Neutrophil (primary cell): ENCODE measurements around the gene BRD7.

Source experiments
- H3K27ac ChIP-seq: fragments of 200-600 bp; sonication (generic); 2 replicates; pipeline ENCODE4 v1.5.1; 2016; ENCODE audit warnings: mild to moderate bottlenecking, moderate library complexity
- H3K27me3 ChIP-seq: fragments of 200-600 bp; sonication (generic); 2 replicates; pipeline ENCODE4 v1.6.0; 2016; ENCODE audit warnings: mild to moderate bottlenecking
- H3K36me3 ChIP-seq: fragments of 200-600 bp; sonication (generic); 2 replicates; pipeline ENCODE4 v1.5.1; 2017
- H3K4me1 ChIP-seq, 2 experiments: fragments of 200-600 bp in 1 of 2; sonication (generic) in 1 of 2; 1 replicate in 1 of 2; 2 replicates in 1 of 2; pipeline versions ENCODE4 v1.5.1 to v1.6.1; 2013 to 2016; ENCODE audit warnings: low read depth in 1 of 2, low read length in 1 of 2, mild to moderate bottlenecking in 1 of 2, moderate library complexity in 1 of 2; ENCODE audit not compliant: control insufficient read depth in 1 of 2, insufficient read depth in 1 of 2
- H3K4me3 ChIP-seq, 2 experiments: fragments of 200-600 bp in 1 of 2; sonication (generic) in 1 of 2; 1 replicate in 1 of 2; 2 replicates in 1 of 2; pipeline ENCODE4 v1.5.1; 2013 to 2016; ENCODE audit warnings: low read depth in 1 of 2, low read length in 1 of 2, mild to moderate bottlenecking in 1 of 2, moderate library complexity in 1 of 2
- H3K9me3 ChIP-seq: fragments of 200-600 bp; sonication (generic); 2 replicates; pipeline ENCODE4 v1.5.1; 2016
- TF ChIP-seq, protein P1 (sequence below): fragments of 200-600 bp; sonication (generic); IDR thresholded peaks from 2 replicates; pipeline ENCODE4 v1.5.1; 2016; ENCODE audit warnings: antibody characterized with exemption

The BRD7 gene

GRCh38 chr16:50290856-50291255 lies 77.9 kb downstream of the BRD7 start:
- Histone ChIP-seq H3K27me3 (no peaks in the 10 kb centered on the region), H3K27ac (no peak overlapping the region), H3K9me3 (no peaks in the 10 kb centered on the region), H3K4me3 (no peak overlapping the region), H3K36me3 (peaks cover 90% of the 10 kb centered on the region), H3K4me1 (peaks cover 0 to under 1% of the 10 kb centered on the region in 2 experiments)
- TF ChIP-seq, protein P1, sequence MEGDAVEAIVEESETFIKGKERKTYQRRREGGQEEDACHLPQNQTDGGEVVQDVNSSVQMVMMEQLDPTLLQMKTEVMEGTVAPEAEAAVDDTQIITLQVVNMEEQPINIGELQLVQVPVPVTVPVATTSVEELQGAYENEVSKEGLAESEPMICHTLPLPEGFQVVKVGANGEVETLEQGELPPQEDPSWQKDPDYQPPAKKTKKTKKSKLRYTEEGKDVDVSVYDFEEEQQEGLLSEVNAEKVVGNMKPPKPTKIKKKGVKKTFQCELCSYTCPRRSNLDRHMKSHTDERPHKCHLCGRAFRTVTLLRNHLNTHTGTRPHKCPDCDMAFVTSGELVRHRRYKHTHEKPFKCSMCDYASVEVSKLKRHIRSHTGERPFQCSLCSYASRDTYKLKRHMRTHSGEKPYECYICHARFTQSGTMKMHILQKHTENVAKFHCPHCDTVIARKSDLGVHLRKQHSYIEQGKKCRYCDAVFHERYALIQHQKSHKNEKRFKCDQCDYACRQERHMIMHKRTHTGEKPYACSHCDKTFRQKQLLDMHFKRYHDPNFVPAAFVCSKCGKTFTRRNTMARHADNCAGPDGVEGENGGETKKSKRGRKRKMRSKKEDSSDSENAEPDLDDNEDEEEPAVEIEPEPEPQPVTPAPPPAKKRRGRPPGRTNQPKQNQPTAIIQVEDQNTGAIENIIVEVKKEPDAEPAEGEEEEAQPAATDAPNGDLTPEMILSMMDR: no peak

DNA sequence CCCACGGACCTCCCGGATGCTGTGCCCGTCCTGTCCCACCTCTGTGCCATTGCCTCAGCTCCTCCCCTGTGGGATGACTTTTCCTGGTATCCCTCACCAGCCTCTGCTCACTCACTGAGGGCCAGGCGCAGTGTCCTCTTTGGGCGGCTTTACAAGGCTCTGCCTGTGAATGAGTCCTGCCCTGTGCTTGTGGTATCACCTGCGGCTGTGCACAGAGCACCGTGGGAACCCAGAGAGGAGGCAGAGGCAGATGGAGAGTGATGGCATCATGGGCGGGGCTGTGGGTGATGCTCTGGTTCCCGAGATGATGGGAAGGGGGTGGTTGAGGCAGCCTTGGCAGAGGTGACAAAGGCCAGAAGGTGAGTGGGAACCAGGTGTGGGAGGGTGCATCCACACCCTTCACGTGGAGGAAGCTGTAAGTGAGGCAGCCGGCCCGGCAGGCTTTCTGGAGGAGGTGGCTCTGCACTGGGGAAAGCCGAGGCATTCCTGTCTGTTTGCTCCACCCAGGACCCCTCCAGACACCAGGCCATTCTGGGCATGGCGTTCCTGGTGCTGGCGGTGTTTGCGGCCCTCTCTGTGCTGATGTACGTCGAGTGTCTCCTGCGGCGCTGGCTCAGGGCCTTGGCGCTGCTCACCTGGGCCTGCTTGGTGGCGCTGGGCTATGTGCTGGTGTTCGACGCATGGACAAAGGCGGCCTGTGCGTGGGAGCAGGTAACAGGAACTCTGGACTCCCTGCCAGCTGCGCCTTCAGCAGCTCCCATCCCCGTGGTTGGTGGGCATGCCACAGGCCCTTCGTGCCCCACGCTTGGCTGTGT lies 78.6 kb downstream of the BRD7 start:
- Histone ChIP-seq H3K27me3 (no peaks in the 10 kb centered on the region), H3K4me1 (peaks cover 2 to 8% of the 10 kb centered on the region in 2 experiments), H3K9me3 (no peaks in the 10 kb centered on the region), H3K4me3 (no peak overlapping the region), H3K36me3 (peaks cover 83% of the 10 kb centered on the region), H3K27ac (no peak overlapping the region)
- TF ChIP-seq, protein P1: no peak

DNA sequence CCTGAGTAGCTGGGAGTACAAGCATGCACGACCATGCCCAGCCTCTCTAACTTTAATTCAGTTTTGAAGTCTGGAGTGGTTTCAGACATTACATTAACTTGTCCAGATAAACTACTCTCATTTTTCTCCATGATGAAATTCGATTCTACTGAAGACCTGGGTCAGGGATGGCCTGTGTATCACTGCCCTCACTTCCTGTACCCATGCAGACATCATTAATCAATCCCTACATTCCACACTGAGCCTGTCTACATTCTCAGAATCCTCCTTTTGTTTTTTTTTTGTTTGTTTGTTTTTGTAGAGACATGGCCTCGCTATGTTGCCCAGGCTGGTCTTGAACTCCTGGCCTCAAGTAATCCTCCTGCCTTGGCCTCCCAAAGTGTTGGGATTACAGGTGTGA lies 79.9 kb downstream of the BRD7 start:
- H3K4me1 ChIP-seq: peaks cover 14 to 20% of the 10 kb centered on the region in 2 experiments
- H3K27me3 ChIP-seq: no peaks in the 10 kb centered on the region
- TF ChIP-seq, protein P1: no peak
- H3K9me3 ChIP-seq: no peaks in the 10 kb centered on the region
- no peak overlapping the region for H3K4me3 ChIP-seq
- no peak overlapping the region for H3K27ac ChIP-seq
- peaks cover 70% of the 10 kb centered on the region for H3K36me3 ChIP-seq

- peaks cover 61% of the 10 kb centered on the region for H3K36me3 ChIP-seq
Measured at GRCh38 chr16:50288026-50288425, 80.8 kb downstream of the BRD7 start.

GRCh38 chr16:50286681-50287080 lies 82.1 kb downstream of the BRD7 start:
- H3K4me3 ChIP-seq: no peak overlapping the region
- TF ChIP-seq, protein P1: no peak
- no peaks in the 10 kb centered on the region for H3K9me3 ChIP-seq
- H3K36me3 ChIP-seq: peaks cover 48% of the 10 kb centered on the region
- H3K4me1 ChIP-seq: peaks cover 37 to 43% of the 10 kb centered on the region in 2 experiments
- no peaks in the 10 kb centered on the region for H3K27me3 ChIP-seq
- H3K27ac ChIP-seq: no peak overlapping the region

More at GRCh38 chr16:50288026-50288425, 80.8 kb downstream of the BRD7 start:
- no peaks in the 10 kb centered on the region for H3K9me3 ChIP-seq
- H3K4me1 ChIP-seq: peaks cover 23 to 29% of the 10 kb centered on the region in 2 experiments
- TF ChIP-seq, protein P1: no peak
- no peaks in the 10 kb centered on the region for H3K27me3 ChIP-seq
- H3K4me3 ChIP-seq: no peak overlapping the region
- H3K27ac ChIP-seq: no peak overlapping the region
